HG03159 (cell line): Measurements from ENCODE around the gene BICD2.

ENCODE experiments used
- ATAC-seq: cut with Tn5 transposase; IDR thresholded peaks from one replicate; pipeline ENCODE4 v1.9.1; 2021; ENCODE audit warnings: mild to moderate bottlenecking, moderate library complexity; ENCODE audit not compliant: unreplicated experiment

The BICD2 gene

DNA sequence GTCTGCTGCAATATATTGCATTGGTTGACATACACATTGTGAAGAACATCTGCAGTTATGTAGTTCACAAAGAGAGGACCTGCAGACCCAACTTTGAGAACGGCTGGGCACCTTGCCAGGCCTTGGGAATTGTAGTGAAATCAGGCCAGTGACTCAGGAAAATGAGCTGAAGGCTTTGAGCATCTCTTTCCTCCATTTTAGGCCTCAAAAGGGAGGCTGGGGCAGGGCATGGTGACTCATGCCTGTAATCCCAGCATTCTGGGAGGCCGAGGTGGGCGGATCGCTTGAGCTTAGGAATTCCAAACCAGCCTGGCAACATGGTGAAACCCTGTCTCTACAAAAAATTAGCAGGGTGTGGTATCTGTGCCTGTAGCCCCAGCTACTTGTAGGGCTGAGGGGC lies 93.3 kb downstream of the BICD2 start:
- no peak for ATAC-seq

DNA sequence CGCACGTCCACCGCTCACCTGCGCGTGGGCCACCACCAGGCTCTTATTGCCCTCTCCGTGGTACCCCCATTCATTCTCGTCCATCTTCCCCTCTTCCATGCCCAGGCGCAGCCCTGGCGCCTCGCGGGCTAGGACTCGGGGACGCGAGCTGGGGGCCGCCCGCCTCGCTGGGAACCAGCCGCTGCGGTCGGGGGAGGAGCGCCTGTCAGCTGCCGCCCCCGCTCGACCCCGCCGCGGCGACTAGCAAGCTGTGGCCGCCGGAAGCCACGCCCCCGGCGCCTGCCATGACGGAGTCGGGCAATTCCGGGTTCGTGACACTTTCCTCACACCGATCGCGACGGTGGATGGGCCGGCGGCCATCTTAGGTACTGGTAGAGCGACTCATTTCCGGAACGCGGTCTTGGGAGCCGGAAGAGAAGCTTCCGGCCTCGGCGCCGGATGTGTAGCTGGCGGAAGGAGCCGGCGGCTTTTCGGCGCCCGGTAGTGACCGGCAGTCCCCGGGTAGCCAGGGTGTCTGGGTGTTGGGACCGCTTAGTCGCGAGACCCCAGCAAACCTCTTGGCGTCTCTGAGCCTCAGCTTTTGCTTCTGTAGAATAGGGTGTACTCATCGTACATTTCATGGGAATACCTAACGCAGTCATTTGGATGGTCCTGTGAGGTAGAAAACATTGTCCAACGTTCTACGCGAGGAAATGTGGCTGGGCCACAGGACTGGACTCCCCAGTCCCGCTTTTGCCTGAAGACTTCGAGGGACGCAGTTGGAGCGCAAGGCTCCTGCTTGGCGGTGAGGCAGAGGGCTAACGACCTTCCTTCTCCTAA lies 94.5 kb downstream of the BICD2 start, which contains the start of gene IPPK:
TSS of gene IPPK (minus strand) at position 242 of the 819 bp plus-strand sequence. CDS start at position 99, 143 bp downstream.
- peak; percentile 94 for ATAC-seq

DNA sequence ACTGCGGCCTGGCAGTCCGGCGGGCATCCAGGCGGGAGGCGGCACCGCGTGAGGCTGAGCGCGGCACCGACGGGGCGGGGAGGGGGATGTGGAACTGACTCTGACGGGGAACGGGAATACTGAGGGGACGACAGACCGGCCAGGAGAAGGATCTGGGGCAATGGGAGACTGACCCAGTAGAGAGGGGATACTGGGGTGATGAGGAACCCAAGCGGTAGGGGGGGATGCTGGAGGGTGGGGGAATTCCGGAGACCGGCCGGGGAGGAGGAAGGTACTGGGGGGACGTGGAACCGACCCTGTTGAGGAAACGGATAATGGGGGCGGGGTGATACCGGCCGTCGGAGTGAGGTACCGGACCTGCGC lies 95.1 kb downstream of the BICD2 start:
- ATAC-seq = peak; percentile 7

DNA sequence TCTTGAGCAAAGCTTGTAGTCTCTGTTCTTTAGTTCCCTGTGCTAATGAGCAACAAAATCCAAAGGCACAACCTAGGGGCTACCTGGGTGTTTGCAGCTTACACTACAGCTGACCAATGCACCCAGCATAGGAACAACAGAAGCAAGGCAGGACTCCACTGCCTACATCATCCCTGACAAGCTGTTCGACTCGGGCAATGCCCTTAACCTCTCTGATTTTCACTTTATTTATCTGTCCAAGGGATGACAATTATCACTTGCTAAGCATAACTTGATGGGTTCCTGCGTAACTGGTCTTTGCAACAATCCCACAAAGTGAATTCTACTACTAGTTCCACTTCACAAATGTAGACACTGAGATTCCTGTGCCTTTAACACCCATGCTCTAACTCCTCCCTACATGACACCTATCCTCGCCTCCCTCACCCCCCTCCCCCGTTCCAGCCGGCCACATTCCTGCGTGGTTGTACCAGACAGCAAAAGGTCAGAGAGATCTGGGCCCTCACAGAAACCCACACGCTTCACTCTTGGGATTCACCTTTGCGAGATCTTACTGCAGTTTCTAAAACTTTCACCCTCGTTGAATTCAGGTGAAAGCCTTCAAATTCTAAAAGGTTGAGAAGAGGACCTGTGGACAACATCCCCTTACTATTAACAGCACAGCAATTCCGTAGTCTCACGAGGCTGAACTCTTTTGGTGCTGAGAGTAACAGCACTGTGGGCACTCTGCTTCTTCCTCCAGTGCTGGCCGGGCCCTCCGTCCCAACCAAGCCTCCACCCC lies 95.7 kb downstream of the BICD2 start:
- ATAC-seq = no peak

- no peak for ATAC-seq
These were observed 97.6 kb downstream of the BICD2 start for GRCh38 chr9:92666912-92667532.

DNA sequence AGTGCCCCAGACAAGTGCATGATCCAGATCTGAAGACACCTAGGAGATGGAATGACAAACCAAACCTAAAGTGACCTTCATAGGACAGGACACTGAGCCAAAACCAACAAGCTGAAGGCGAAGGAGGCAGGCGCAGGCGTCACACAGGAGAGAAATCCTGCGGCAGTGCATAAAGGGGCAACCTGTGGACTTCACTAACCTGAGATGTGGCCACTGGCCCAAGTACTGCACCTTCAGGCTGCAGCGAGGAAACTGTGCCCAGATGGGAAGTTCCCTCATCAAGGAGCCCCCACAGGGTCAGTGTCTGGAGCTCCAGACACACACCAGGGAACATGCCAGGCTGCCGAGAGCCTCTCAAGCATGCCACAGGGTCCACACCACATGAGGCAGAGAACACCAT lies 98.4 kb downstream of the BICD2 start:
- no peak for ATAC-seq

GRCh38 chr9:92665836-92666235 lies 98.8 kb downstream of the BICD2 start:
- ATAC-seq = no peak

GRCh38 chr9:92664394-92665152 lies 100.1 kb downstream of the BICD2 start:
- ATAC-seq = no peak

GRCh38 chr9:92663951-92664350 lies 100.7 kb downstream of the BICD2 start:
- no peak for ATAC-seq

DNA sequence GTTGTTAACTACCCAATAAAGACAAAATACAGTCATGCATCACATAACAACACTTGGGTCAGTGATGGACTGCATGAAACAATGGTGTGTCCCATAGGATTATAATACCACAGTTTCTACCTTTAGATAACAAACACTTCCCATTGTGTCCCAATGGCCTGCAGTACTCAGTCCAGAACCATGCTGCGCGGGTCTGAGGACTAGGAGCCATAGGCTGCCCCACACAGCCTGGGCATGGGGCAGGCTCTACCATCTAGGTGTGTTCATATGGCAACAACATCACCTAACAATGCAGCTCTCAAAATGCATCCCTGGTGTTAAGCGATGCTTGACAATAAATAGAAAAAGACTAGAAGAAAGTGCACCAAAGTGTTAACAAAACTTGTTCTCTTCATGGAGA lies 101.5 kb downstream of the BICD2 start:
- ATAC-seq = no peak

DNA sequence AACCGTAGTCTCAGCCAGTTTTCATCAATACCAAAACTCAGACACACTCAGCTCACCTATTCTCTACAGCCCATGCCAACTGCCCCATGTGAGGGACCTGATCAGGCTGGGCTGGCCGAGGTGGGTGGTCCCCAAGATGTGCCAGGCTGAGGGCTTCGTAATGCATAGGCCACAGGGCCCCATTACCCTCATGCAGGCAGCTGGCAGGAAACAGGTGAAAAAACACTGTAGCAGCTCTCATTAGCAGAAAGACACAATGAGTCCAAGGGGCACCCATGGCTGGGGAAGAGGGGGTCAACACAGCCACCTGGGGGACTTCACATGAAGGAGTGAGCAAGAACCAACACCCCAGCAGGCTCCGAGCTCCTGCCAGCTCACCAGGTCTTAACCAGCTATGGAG lies 102.9 kb downstream of the BICD2 start:
- ATAC-seq = no peak
